ENCODE results near the gene TRPC1.

The TRPC1 gene

GRCh38 chr3:142768338-142768737, 44.5 kb downstream of the TRPC1 start:
- no peak for DNase-seq

GRCh38 chr3:142777927-142778326, 54.1 kb downstream of the TRPC1 start:
- peak; percentile 85 for DNase-seq

GRCh38 chr3:142778541-142778940, 54.7 kb downstream of the TRPC1 start:
- DNase-seq: no peak

GRCh38 chr3:142779591-142779990, 55.8 kb downstream of the TRPC1 start:
- DNase-seq: no peak

GRCh38 chr3:142782616-142783015, 58.8 kb downstream of the TRPC1 start:
- DNase-seq: no peak

GRCh38 chr3:142784228-142784627, 60.4 kb downstream of the TRPC1 start:
- no peak for DNase-seq

GRCh38 chr3:142785996-142786395, 62.2 kb downstream of the TRPC1 start:
- no peak for DNase-seq

GRCh38 chr3:142787719-142788118, 63.9 kb downstream of the TRPC1 start:
- no peak for DNase-seq

- no peak for DNase-seq
These were observed 70.7 kb downstream of the TRPC1 start for GRCh38 chr3:142794508-142794907.

GRCh38 chr3:142795332-142795731, 71.5 kb downstream of the TRPC1 start:
- DNase-seq: no peak

- no peak for DNase-seq
These were observed 73.0 kb downstream of the TRPC1 start for GRCh38 chr3:142796823-142797222.

GRCh38 chr3:142801746-142802145, 77.9 kb downstream of the TRPC1 start:
- DNase-seq: no peak

- DNase-seq: no peak
These were observed 79.1 kb downstream of the TRPC1 start for GRCh38 chr3:142802891-142803290.

- DNase-seq: no peak
These were observed 84.5 kb downstream of the TRPC1 start for GRCh38 chr3:142808103-142808917.

GRCh38 chr3:142809259-142809658, 85.4 kb downstream of the TRPC1 start:
- no peak for DNase-seq

GRCh38 chr3:142815803-142816202, 92.0 kb downstream of the TRPC1 start:
- no peak for DNase-seq

- DNase-seq: peak; percentile 64
These were observed 93.5 kb downstream of the TRPC1 start for GRCh38 chr3:142817356-142817755.

- DNase-seq: no peak
These were observed 94.1 kb downstream of the TRPC1 start for GRCh38 chr3:142817897-142818296.

- DNase-seq: no peak
These were observed 94.8 kb downstream of the TRPC1 start for GRCh38 chr3:142818651-142819050.

GRCh38 chr3:142819179-142819578, 95.3 kb downstream of the TRPC1 start:
- DNase-seq: no peak

- peak; percentile 89 for DNase-seq
These were observed 105.0 kb downstream of the TRPC1 start for GRCh38 chr3:142828703-142829305.

- no peak for DNase-seq
These were observed 113.7 kb downstream of the TRPC1 start for GRCh38 chr3:142837526-142837925.

- no peak for DNase-seq
These were observed 116.0 kb downstream of the TRPC1 start for GRCh38 chr3:142839831-142840230.

GRCh38 chr3:142844339-142844977, 120.6 kb downstream of the TRPC1 start:
- peak; percentile 49 for DNase-seq
